ENCODE results near the gene NBAS.

NBAS gene

GRCh38 chr2:15195813-15196212 is 365.3 kb downstream of the NBAS start:
- TF ChIP-seq ZBTB10 (tag by site-specific recombination; IDR thresholded peaks at IDR 0.05) (no peak), ZNF837 (tag by site-specific recombination; IDR thresholded peaks at IDR 0.05) (no peak), ZNF114 (tag by site-specific recombination; IDR thresholded peaks at IDR 0.05) (no peak), ZFP3 (tag by site-specific recombination; IDR thresholded peaks at IDR 0.05; ENCODE audit: low read depth) (no peak), ZNF221 (tag by site-specific recombination; IDR thresholded peaks at IDR 0.05; ENCODE audit: borderline replicate concordance) (no peak), ZBTB6 (tag by site-specific recombination; IDR thresholded peaks at IDR 0.05) (no peak), ZNF292 (tag by site-specific recombination; IDR thresholded peaks at IDR 0.05; ENCODE audit: borderline replicate concordance, low read depth) (no peak), HOXC10 (CRISPR knock-in tag; IDR thresholded peaks at IDR 0.05) (no peak), ZNF776 (tag by site-specific recombination; IDR thresholded peaks at IDR 0.05; ENCODE audit: borderline replicate concordance) (no peak), PRDM2 (tag by site-specific recombination; IDR thresholded peaks at IDR 0.05; ENCODE audit: borderline replicate concordance) (no peak), PRDM6 (tag by site-specific recombination; IDR thresholded peaks at IDR 0.05) (no peak), ZNF404 (tag by site-specific recombination; IDR thresholded peaks at IDR 0.05) (no peak), ZBTB48 (tag by site-specific recombination; IDR thresholded peaks at IDR 0.05) (no peak), ZNF416 (tag by site-specific recombination; IDR thresholded peaks at IDR 0.05) (no peak), TSHZ1 (tag by site-specific recombination; IDR thresholded peaks at IDR 0.05; ENCODE audit: borderline replicate concordance) (no peak), ZNF350 (tag by site-specific recombination; IDR thresholded peaks at IDR 0.05) (no peak)
- Histone ChIP-seq H3K27ac (ENCODE audit: extremely low read depth, low read depth, low read length) (no peak overlapping the region), H3K4me1 (ENCODE audit: control insufficient read depth, insufficient read depth, low read length) (no peaks in the 10 kb centered on the region), H3K9me3 (ENCODE audit: control insufficient read depth, insufficient read depth, low read depth, low read length) (no peaks in the 10 kb centered on the region), H3K4me3 (ENCODE audit: low read depth, low read length) (no peak overlapping the region), H3K36me3 (ENCODE audit: control insufficient read depth in 2 of 2, insufficient read depth in 1 of 2, low read length in 2 of 2) (no peaks in the 10 kb centered on the region)
- CTCF ChIA-PET, result interaction anchor here (0.8 kb wide), 1 partner anchor 351 kb away, joined by 3 read pairs; no protein-coding TSS in a partner anchor
- POLR2A ChIA-PET, result no interaction called here
